Adrenal gland (tissue), 12 donors: ENCODE results near the gene RALGAPA1. TPM values are rescaled to one million over a fixed set of nuclear protein-coding genes. Genes with fewer than 3 reads are reported as not detected.
"Not testable (repeated sequence)": the region's sequence is repeated elsewhere in the genome, so short reads cannot be mapped to it uniquely, and the experiment has no call there.

Experiments
- DNase-seq, 7 donors: peaks; one replicate each; pipeline ENCODE4 v3.0.0-alpha.2; 2019 to 2020
- H3K27ac ChIP-seq, 5 donors: fragments of 200-600 bp; sonication (generic) in 4 of 5; 1 replicate in 3 of 5; 2 replicates in 2 of 5; pipeline versions ENCODE4 v1.5.1 to v1.8.0; 2016 to 2020; ENCODE audit warnings: mild to moderate bottlenecking in 1 of 5
- H3K27me3 ChIP-seq: fragments of 200-600 bp; 2 replicates; pipeline ENCODE4 v1.8.0; 2021
- H3K36me3 ChIP-seq, 2 donors: fragments of 200-600 bp; replicated peaks in 1 of 2; 1 replicate in 1 of 2; 2 replicates in 1 of 2; pipeline versions ENCODE4 v1.5.1 to v1.8.0; 2018 to 2022
- H3K4me1 ChIP-seq, 2 donors: fragments of 200-600 bp; replicated peaks in 1 of 2; 1 replicate in 1 of 2; 2 replicates in 1 of 2; pipeline versions ENCODE4 v1.5.1 to v1.8.0; 2018 to 2021
- H3K4me3 ChIP-seq, 4 donors: fragments of 200-600 bp; sonication (generic) in 3 of 4; one replicate each; pipeline ENCODE4 v1.5.1; 2016 to 2018
- H3K9me3 ChIP-seq, 3 donors: fragments of 200-600 bp; sonication (generic) in 1 of 3; replicated peaks in 1 of 3; 1 replicate in 2 of 3; 2 replicates in 1 of 3; pipeline versions ENCODE4 v1.5.1 to v1.8.0; 2016 to 2021
- CTCF ChIP-seq, 6 experiments: fragments of 450-650 bp in 4 of 6; fragments of 200-600 bp in 2 of 6; sonication (generic) in 1 of 6; IDR thresholded peaks; 1 replicate in 5 of 6; 2 replicates in 1 of 6; pipeline versions ENCODE4 v1.5.1 to v1.8.0; 2016 to 2021; ENCODE audit warnings: antibody characterized with exemption in 6 of 6, mild to moderate bottlenecking in 2 of 6, moderate library complexity in 1 of 6
- POLR2A ChIP-seq, 2 donors: fragments of 450-650 bp; IDR thresholded peaks; one replicate each; pipeline ENCODE4 v1.6.1; 2017; ENCODE audit warnings: antibody characterized with exemption in 2 of 2, mild to moderate bottlenecking in 2 of 2, moderate library complexity in 1 of 2
- WGBS, 4 donors: extraction: QIAGEN DNeasy Blood & Tissue Kit in 2 of 4; methylation state at CpG; one replicate each; pipeline versions ENCODE4 v1.1.5 to v1.1.7; 2013 to 2017; 5-methylcytosine and 5-hydroxymethylcytosine counted together
- intact Hi-C, 2 donors: fragments of 100-400 bp; cut with DNase I; formaldehyde crosslinking; loops; one replicate each; pipeline versions ENCODE4 v1.14.1 to v1.15.0; 2022 to 2023
- polyA plus RNA-seq, 3 donors: library from polyadenylated mRNA; stranded (reverse); fragments of 200-250 nt in 2 of 3; fragments of 350-450 nt in 1 of 3; fragmentation: Illumina TruSeq in 1 of 3; extraction: RNeasy Lipid Tissue Mini Kit (QIAGEN cat#74804) in 1 of 3; gene quantifications; one replicate each; pipeline ENCODE4 v1.2.3, GENCODE V29; 2013 to 2014
- total RNA-seq, 9 donors: library from RNA; depleted of rRNA in 4 of 9; stranded (reverse); fragments of >200 nt in 4 of 9; fragments of 120-200 nt in 1 of 9; fragmentation: NEBNext Ultra II Directional in 1 of 9; extraction: Animal tissue kit (Norgen Biotek cat#: 25700) in 1 of 9; gene quantifications; one replicate each; pipeline versions ENCODE4 v1.1.0 to v1.2.4, GENCODE V29; 2013 to 2023
- donor health status: healthy with polysubstance abuse.
- donor health status: Bipolar disorder and iron deficiency.
- donor health status: DM: yes; HTN: yes; CAD: no.
- donor health status: DM: no; HTN: no; CAD: no.
- donor health status: DM: no; HTN: no; CAD: no.
- donor health status: DM: yes; HTN: yes; CAD: no.

RALGAPA1 gene
- total and polyA plus RNA-seq, 12 donors, result 31.7 to 116 (median 64.8) TPM

GRCh38 chr14:35779368-35779767, 29.7 kb downstream of the RALGAPA1 start:
- Histone ChIP-seq H3K27ac (no peak overlapping the region), H3K27me3 (no peaks in the 10 kb centered on the region), H3K36me3 (no peaks in the 10 kb centered on the region), H3K9me3 (no peaks in the 10 kb centered on the region), H3K4me3 (no peak overlapping the region), H3K4me1 (no peaks in the 10 kb centered on the region)
- WGBS, 4 donors, result 92 to 99% (median 98%) methylated on average over 3 of the region's 3 CpGs
- DNase-seq, result no peak
- intact Hi-C loops, result no loop called here
- TF ChIP-seq POLR2A (IDR thresholded peaks at IDR 0.05), result no peak
- TF ChIP-seq CTCF (IDR thresholded peaks at IDR 0.05), result no peak

GRCh38 chr14:35777550-35777949, 31.5 kb downstream of the RALGAPA1 start:
- intact Hi-C loops, H3K27me3 ChIP-seq, H3K4me1 ChIP-seq, H3K36me3 ChIP-seq, H3K4me3 ChIP-seq, H3K9me3 ChIP-seq, H3K27ac ChIP-seq, DNase-seq: not testable (repeated sequence)
- 95 to 99% (median 97%) methylated on average over 5 of the region's 5 CpGs for WGBS, 4 donors

- TF ChIP-seq CTCF (IDR thresholded peaks at IDR 0.05) (no peak), POLR2A (IDR thresholded peaks at IDR 0.05) (no peak)
- Histone ChIP-seq H3K27ac (no peak overlapping the region), H3K4me1 (no peaks in the 10 kb centered on the region), H3K36me3 (no peaks in the 10 kb centered on the region), H3K4me3 (no peak overlapping the region), H3K9me3 (no peaks in the 10 kb centered on the region), H3K27me3 (no peaks in the 10 kb centered on the region)
- intact Hi-C loops, result no loop called here
- DNase-seq, result no peak
- WGBS, 4 donors, result 92 to 95% (median 94%) methylated on average over 4 of the region's 4 CpGs
These were observed 32.3 kb downstream of the RALGAPA1 start for GRCh38 chr14:35776823-35777222.

GRCh38 chr14:35776085-35776484, 33.0 kb downstream of the RALGAPA1 start:
- H3K27ac ChIP-seq, H3K4me1 ChIP-seq, H3K9me3 ChIP-seq, H3K36me3 ChIP-seq, DNase-seq, intact Hi-C loops, H3K4me3 ChIP-seq, H3K27me3 ChIP-seq: not testable (repeated sequence)
- 94 to 98% (median 97%) methylated on average over 5 of the region's 5 CpGs for WGBS, 4 donors

- H3K27ac ChIP-seq, result no peak overlapping the region
- H3K4me3 ChIP-seq, result no peak overlapping the region
- 88 to 95% (median 94%) methylated on average over 2 of the region's 2 CpGs for WGBS, 4 donors
- H3K36me3 ChIP-seq, result peaks cover 0 to 6% of the 10 kb centered on the region in 2 donors
- no peak for TF ChIP-seq POLR2A (IDR thresholded peaks at IDR 0.05)
- TF ChIP-seq CTCF (IDR thresholded peaks at IDR 0.05), result no peak
- H3K27me3 ChIP-seq, result no peaks in the 10 kb centered on the region
- no peaks in the 10 kb centered on the region for H3K4me1 ChIP-seq
- intact Hi-C loops, result no loop called here
- no peak for DNase-seq
- no peaks in the 10 kb centered on the region for H3K9me3 ChIP-seq
These were observed 42.4 kb downstream of the RALGAPA1 start for GRCh38 chr14:35766700-35767082.
